HG03159 (cell line): ENCODE data around the gene APOL3.
"Not testable (repeated sequence)": the region's sequence is repeated elsewhere in the genome, so short reads cannot be mapped to it uniquely, and the experiment has no call there.

ENCODE experiments used
- ATAC-seq: cut with Tn5 transposase; IDR thresholded peaks from one replicate; pipeline ENCODE4 v1.9.1; 2021; ENCODE audit warnings: mild to moderate bottlenecking, moderate library complexity; ENCODE audit not compliant: unreplicated experiment

Gene APOL3

GRCh38 chr22:36160499-36160942 lies at the start of gene APOL3:
Gene APOL3, minus strand, starts transcription at chr22:36160755. Its CDS starts 11,700 bp downstream, at chr22:36149055.
- no peak for ATAC-seq

GRCh38 chr22:36210224-36210623 lies 49.7 kb upstream of the APOL3 start:
- no peak for ATAC-seq

DNA sequence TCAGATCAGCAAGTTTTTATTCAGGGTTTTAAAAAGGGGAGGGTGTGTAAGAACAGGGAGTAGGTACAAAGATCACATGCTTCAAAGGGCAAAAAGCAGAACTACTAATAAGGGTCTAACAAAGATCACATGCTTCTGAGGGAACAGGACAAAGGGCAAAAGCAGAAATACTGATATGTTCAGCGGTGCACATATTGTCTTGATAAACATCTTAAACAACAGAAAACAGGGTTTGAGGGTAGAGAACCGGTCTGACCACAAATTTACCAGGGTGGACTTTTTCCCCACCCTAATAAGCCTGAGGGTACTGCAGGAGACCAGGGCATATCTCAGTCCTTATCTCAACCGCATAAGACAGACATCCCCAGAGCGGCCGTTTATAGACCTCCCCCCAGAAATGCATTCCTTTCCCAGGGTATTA lies 48.9 kb upstream of the APOL3 start:
- not testable (repeated sequence) for ATAC-seq

- no peak for ATAC-seq
These were observed 48.4 kb upstream of the APOL3 start for GRCh38 chr22:36208914-36209313.

GRCh38 chr22:36208162-36208765 lies 47.7 kb upstream of the APOL3 start:
- no peak for ATAC-seq

- ATAC-seq: no peak
These were observed 45.7 kb upstream of the APOL3 start for GRCh38 chr22:36206255-36206654.

GRCh38 chr22:36205573-36205972 lies 45.0 kb upstream of the APOL3 start:
- not testable (repeated sequence) for ATAC-seq

GRCh38 chr22:36204632-36205015 lies 44.1 kb upstream of the APOL3 start:
- ATAC-seq: no peak

DNA sequence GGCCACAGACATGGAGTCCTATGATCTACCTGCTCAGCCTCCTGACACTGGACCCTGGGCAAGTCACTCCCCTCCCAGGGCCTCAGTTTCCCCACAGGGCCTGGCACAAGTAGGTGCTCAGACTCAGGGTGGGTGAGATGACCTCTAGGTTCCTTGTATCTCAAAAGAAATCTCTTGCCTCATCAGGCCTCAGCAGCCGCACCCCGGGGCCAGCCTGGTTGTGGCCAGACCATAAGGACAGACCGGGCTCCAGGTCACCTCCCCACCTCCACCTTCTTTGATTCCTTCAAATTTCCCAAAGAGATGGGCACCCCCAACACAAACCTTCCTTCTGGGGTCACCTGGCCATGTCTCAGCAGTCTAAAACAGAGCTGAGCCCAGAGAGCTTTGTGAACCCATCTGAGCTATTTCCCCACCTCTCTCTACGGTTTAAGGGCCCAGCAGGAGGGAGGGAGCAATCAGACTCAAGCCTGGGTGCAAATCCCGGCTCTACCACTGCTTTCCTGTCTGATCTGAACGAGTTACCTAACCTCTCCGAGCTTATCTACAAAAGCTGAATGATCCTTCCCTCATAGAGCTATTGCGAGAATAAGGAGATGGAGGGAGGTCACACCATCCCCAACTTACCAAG lies 43.6 kb upstream of the APOL3 start:
- no peak for ATAC-seq

DNA sequence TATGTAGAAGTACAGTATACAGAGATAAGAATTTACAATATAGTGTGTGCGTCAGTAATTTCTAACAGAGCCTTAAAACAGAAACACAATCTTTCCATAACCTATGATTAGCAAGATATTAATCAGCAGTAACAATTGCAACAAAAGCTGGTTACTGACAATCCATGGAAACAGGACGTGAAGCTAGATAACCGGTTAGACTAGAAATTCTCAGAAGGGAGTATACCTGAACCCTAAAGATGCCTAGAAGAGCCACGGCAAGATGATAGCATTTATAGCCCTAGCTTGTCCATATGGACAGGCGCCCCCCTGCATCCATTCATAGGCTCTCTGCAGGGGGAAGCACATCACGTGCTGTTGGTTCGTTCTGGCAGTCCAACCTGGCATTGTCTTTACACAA lies 42.9 kb upstream of the APOL3 start:
- ATAC-seq: not testable (repeated sequence)

GRCh38 chr22:36202906-36203305 lies 42.4 kb upstream of the APOL3 start:
- ATAC-seq: not testable (repeated sequence)

DNA sequence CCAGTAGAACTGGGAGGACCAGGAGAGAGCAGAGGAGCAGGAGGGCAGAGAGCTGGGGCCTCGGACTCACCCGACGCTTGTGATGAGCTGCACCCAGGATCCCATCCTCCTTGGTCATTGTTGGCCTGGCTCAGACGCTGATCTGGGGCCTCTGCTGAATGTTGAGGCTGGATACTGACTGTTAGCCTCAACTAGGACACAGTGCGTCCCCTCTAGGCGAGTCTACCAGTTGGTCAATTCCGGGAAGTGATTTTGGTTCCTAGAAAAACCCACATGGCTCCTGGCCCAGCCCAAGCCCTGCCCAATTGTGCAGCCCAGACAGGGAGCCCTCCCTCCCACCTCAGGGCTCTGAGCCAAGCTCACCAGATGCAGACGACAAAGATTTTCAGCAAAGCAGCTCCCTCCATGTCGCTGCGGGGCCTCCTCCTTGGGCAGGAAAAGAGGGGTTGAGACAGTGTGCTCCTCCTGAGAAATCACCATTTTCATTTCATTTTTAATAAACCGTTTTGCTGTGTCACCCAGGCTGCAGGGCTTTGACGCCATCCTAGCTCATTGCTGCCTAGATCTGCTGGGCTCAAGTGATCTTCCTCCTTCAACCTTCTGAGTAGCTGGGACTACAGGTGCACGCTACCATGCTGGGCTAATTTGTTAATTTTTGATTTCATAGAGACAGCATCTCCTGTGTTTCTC lies 41.2 kb upstream of the APOL3 start, which contains the start of gene APOL4:
TSS of gene APOL4 (minus strand) at position 180 of the 690 bp plus-strand sequence. CDS start at position 105, 75 bp downstream.
- no peak for ATAC-seq

DNA sequence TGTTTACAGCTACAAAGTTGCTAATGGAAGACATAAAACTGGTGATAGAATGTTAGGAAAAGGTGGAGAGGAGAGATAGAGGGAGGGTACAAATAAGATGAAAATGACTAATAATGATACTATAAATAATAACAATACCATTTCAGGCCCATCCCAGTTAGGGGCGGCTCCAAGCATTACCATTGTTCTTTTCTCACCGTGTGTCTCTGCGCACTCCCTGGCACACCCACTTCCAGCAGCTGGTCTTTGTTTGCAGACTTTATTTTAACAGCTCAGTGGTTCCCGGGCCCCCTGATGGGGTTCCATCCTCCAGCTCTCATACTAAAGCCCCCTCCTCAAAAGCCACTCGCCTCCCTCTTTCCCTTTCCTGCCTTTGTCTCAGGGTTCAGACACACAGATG lies 40.5 kb upstream of the APOL3 start:
- ATAC-seq: not testable (repeated sequence)

DNA sequence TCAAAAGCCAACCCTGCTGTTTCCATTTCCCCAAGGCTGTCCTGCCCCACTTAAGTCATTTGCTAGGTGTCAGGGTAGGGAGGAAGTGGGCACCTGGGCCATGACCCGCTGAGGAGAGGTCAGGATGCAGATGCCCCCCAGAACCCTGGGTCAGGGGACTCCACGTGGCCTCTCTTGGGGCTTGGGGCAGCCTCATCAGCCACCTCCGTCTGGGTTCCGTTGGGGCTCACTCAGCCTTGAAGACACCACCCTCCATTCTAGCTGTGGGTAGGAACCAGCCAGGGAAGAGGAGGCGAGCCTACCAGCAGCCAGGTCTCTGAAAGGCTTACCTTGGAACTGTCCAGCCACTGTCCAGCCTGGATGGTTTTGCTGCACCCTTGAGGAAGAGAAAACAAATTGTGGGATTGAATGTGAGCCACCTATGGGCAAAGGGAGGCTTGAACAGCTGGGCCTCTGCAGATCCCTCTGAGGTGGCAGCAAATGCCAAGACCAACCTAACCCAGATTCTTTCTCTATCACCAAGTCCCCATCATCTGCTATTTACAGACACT lies 38.5 kb upstream of the APOL3 start:
- no peak for ATAC-seq

DNA sequence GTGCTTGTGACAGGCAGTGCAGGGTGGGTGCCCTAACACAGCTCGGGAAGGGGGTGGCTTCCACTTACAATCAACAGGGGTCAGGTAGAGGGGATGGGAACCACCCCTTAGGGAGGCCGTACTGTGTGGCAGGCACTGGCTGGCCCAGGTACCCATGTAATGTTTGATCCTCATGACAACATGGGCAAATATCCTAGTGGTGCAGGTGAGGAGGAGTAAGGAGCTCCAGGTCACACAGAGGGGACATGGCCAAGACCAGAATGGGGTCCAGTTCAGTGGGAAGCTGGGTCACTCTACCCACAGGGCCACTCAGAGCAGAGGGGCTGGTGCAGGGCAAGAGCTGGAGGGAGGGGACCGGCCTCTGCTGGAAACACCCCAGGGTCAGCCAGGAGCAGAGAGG lies 38.0 kb upstream of the APOL3 start:
- no peak for ATAC-seq

DNA sequence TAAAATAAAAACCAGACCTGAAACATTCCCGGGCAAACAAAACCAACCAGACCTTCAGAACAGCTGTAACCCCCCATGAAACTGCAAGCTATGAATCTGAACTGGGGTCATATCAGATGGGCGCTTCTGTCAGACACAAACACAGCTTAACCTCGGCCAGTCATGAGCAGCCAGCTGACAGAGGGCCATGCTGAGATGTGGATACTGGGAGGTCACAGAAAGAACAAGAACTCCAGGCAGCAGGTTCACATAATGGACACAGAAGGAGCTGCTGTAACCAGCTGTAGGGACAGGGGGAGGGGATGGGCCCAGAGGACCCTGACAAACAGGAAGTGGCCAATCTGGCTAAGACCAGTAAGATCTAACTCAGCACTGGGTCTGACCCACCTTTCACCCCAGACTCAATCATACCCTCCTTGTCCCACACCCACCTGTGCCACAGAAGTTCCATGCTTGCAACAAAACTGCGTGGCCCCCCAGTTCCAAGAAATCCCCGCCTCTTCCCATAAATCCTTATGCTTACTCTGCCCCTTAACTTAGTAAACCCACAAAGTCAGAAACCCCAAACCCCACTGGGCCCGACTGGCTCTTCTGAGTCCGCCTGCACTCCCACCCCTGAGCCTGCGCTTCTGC lies 37.1 kb upstream of the APOL3 start:
- no peak for ATAC-seq

- ATAC-seq: no peak
These were observed 36.5 kb upstream of the APOL3 start for GRCh38 chr22:36197065-36197440.

DNA sequence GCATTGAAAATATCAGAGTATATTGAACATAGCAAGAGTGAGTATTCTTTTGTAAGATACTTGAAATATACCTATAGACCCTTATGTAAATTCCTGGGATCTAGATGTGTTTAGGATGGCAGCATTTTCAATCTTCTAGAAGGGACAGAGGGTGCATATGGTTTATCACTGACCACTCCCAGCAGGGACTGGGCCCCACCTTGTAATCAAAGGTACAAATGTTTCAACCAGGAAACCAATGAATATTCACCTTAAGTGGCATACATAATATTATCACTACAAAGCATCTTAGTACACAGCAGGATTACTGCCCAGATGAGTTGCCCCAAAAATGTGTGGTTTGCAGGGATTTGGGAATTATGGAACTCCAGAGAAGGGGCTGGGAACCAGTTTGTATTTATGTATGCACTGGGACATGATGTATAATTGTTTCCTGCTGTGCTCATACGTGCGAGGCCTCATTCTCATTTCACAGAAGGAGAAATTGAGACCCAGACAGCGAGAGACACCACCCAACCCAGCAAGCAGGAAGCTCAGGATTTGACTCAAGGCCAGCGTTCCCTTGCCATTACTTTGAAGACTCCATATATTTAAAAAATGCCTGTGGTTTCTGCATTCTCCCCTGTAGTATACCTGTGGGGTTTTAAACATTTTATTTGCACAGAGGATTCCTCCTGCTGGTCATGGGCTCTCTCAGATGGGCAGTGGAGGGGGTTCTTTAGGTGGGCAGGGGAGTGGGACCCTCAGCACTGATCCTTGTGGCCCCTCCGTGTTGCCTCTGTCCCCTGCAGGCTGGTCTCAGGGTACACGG lies 35.9 kb upstream of the APOL3 start:
- no peak for ATAC-seq

DNA sequence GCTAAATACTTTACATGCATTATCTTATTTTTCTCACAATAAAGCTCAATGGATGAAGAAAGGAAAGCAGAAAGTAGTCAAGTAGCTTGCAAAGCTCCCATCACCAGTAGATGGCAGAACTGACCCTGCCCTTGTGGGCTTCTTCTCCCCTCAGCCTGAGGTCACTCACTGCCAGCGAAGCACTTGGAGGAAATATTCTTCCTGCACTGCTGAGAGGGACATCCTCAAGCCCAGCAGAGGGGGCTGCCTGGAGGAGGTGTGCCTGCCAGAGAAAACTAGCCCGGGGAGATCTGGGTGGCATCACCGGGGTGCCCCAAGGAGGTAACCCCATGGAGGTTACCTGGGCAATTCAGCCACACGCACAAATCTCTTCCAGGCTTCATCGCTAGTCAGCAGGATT lies 34.4 kb upstream of the APOL3 start:
- ATAC-seq: no peak

DNA sequence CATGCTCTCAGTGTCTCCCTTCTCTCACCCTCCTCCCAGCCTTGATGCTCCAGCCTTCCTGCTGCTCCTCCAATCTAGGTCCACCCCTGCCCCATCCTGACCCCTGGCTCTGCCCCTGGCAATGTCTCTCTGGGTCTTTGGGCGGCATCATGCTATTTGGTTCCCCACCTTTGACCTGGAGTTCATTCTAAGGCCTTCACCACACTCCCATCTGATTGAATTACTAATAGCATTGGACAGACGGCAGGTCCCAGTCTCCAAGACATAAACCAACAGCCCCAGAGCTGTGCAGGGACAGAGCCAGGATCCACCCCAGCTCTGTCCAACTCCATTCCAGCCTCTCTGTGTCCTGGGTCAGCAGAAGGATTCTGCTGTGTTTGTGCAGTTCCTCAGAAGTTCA lies 33.8 kb upstream of the APOL3 start:
- ATAC-seq: no peak
